ENCODE results near the gene KLHL20. TPM values are rescaled to one million over a fixed set of nuclear protein-coding genes. Genes with fewer than 3 reads are reported as not detected.

Gene KLHL20
- total RNA-seq, 1 experiment from 2014 or later: 17.7 TPM

DNA sequence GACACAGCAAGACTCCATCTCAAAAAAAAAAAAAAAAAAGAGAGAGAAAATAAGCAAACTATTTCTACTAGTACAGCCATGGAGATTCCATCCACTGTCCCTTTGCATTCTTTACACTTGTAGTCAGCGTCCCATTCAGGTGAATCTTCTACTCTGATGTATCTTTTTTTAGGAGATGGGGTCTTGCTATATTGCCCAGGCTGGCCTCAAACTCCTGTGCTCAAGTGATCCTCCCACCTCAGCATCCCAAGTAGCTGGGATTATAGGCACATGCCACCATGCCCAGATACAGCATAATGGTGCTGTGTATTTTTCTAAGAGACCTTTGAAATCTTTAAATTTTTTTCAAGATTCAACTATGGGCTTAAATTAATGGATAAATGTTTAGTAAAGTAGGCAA, 118.0 kb downstream of the KLHL20 start:
- Histone ChIP-seq H3K36me3 (ENCODE audit: insufficient read depth, low read length, poor library complexity, severe bottlenecking) (peaks cover 45% of the 10 kb centered on the region), H3K27me3 (replicated peaks; ENCODE audit: insufficient read depth, low read depth, low read length, poor library complexity) (no peaks in the 10 kb centered on the region), H3K4me3 (ENCODE audit: low read depth, low read length, poor library complexity, severe bottlenecking) (no peak overlapping the region), H3K4me1 (ENCODE audit: insufficient read depth, low read length, poor library complexity, severe bottlenecking) (peaks cover 14% of the 10 kb centered on the region), H3K9me3 (ENCODE audit: low read depth, low read length, poor library complexity, severe bottlenecking) (no peaks in the 10 kb centered on the region), H3K27ac (ENCODE audit: low read depth, low read length, poor library complexity, severe bottlenecking) (no peak overlapping the region)
- no peak for TF ChIP-seq EZH2 (IDR thresholded peaks at IDR 0.05; ENCODE audit: borderline replicate concordance, low read depth, low read length, poor library complexity, severe bottlenecking)
- TF ChIP-seq, protein P1, sequence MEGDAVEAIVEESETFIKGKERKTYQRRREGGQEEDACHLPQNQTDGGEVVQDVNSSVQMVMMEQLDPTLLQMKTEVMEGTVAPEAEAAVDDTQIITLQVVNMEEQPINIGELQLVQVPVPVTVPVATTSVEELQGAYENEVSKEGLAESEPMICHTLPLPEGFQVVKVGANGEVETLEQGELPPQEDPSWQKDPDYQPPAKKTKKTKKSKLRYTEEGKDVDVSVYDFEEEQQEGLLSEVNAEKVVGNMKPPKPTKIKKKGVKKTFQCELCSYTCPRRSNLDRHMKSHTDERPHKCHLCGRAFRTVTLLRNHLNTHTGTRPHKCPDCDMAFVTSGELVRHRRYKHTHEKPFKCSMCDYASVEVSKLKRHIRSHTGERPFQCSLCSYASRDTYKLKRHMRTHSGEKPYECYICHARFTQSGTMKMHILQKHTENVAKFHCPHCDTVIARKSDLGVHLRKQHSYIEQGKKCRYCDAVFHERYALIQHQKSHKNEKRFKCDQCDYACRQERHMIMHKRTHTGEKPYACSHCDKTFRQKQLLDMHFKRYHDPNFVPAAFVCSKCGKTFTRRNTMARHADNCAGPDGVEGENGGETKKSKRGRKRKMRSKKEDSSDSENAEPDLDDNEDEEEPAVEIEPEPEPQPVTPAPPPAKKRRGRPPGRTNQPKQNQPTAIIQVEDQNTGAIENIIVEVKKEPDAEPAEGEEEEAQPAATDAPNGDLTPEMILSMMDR (conservative IDR thresholded peaks at IDR 0.05; ENCODE audit: low read depth, low read length): no peak
- ChIA-PET POLR2A (ENCODE audit: low non-redundant PET) (no interaction called here), CTCF (no interaction called here)
- no peak for DNase-seq (ENCODE audit: low spot score)
- intact Hi-C loops (cut with micrococcal nuclease; ENCODE audit: unreplicated experiment): no loop called here
- no TSS peak for BruUV-seq (replicated peaks)

Other genes starting within 250 kb of the KLHL20 start
- gene PRDX6, start 237.6 kb upstream of the KLHL20 start, total RNA-seq (2021): 270 and 276 TPM in 2 replicates
- not detected in 2 replicates for gene SLC9C2, start 111.9 kb upstream of the KLHL20 start, total RNA-seq (2021)
- gene TEX50, start 79.6 kb upstream of the KLHL20 start, total RNA-seq (2021): not detected in 2 replicates
- gene ANKRD45, start 45.1 kb upstream of the KLHL20 start, total RNA-seq (2021): 0.73 and 0.98 TPM in 2 replicates
- 41.6 and 43.4 TPM in 2 replicates for gene DARS2, start 109.7 kb downstream of the KLHL20 start, total RNA-seq (2021)
- 34.3 and 35.7 TPM in 2 replicates for gene CENPL, start 109.9 kb downstream of the KLHL20 start, total RNA-seq (2021)
- gene GAS5, start 153.0 kb downstream of the KLHL20 start, total RNA-seq (2021): 479 and 503 TPM in 2 replicates
- 15.8 and 17.2 TPM in 2 replicates for gene ZBTB37, start 153.4 kb downstream of the KLHL20 start, total RNA-seq (2021)
- gene SERPINC1, start 202.3 kb downstream of the KLHL20 start, total RNA-seq (2021): not detected in 2 replicates